Measurements from ENCODE around the gene RUNX2. TPM values are rescaled to one million over a fixed set of nuclear protein-coding genes. Genes with fewer than 3 reads are reported as not detected.

RUNX2 gene
- polyA plus RNA-seq, 1 donor: 1.1 TPM

- no peak for DNase-seq
Measured at GRCh38 chr6:45681860-45682511, 353.9 kb downstream of the RUNX2 start.

DNA sequence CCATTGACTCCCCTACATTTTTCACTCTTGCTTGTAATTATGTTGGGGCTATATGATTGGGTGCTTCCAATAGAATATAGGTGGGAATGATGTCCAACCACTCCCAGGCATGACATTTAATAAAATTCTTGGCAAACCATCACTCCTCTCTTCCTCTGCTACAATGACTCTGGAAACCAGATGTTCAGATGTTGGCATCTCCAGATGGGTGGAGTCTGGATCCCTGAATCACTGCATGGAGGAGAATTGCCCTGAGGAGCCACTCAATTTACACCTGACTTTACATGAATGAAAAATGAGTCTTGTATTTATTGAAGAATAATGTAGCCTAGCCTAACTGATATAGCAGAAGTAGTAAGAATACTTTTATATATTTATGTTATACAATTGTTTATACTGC lies 356.3 kb downstream of the RUNX2 start:
- DNase-seq: no peak

DNA sequence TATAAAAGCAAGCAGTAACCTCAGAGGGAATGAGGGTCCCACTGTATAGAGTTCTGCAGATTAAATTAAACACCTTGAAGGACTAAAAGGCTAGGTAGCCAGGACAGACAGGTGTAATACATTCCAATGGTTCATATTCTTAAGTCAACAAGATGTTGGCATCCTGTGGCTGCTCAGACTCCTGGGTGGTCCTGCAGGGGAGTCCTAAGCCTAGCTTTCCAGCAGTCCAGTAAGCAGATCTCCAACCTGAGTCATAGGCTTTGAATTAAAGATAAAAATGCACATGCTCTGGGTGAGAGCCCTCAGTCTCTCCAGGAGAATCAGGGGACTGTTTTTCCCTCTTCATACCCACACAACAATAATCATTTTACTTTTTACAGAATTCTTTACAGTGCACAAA lies 356.9 kb downstream of the RUNX2 start:
- DNase-seq: no peak

DNA sequence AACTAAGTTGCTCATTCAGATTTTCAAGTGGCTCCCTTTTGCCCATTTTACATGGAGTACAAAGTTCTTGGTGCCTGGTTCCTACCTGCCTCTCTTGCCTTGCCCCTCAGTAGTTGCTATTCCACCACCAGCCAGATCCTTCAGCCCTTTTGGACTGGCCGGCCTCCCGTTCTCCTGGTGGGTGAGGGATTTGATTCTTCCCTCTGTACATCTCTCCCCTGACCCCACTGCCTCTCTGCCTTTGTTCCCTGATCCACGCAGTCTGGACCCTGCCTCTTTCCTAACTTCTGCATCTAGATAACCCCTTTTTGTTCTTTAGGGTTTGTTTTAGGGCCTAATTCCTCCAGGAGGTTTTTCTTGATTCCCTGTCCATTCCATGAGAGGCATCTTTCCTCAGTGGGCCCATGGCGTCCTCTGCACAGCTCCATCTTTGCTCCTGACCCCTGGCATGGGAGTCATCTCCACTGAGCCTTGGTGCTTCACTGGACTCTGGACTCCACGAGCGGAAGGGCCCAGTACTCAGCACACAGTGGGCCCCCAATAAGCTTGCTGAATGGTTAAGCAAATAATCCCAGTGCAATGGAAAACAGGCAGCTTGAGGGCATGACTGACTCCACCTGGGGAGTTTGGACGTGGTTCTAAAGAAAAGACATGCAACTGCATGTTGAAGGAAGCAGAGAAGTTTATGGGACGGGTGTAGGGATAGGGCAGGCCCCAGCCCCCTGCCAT lies 358.9 kb downstream of the RUNX2 start:
- no peak for DNase-seq

- no peak for DNase-seq
Measured at GRCh38 chr6:45687570-45687969, 359.4 kb downstream of the RUNX2 start.

DNA sequence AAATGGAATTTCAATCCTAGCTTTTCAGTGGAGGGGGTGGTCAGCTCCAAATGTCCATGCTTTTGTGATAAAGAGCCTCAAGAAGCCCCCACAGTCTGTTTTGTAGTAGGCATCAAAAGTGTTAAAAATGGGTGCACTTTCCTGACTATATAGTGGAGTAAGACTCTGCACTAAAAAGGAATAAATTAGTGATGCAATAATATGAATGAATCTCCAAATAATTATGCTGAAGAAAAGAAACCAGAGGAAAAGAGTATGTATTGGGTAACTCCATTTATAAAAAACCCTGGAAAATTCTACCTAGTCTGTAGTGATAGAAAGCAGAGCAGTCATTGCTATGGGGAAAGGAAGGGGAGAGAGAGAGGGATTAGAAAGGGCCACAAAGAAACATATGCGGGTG lies 360.1 kb downstream of the RUNX2 start:
- DNase-seq: no peak

GRCh38 chr6:45689926-45690615 lies 361.9 kb downstream of the RUNX2 start:
- no peak for DNase-seq

DNA sequence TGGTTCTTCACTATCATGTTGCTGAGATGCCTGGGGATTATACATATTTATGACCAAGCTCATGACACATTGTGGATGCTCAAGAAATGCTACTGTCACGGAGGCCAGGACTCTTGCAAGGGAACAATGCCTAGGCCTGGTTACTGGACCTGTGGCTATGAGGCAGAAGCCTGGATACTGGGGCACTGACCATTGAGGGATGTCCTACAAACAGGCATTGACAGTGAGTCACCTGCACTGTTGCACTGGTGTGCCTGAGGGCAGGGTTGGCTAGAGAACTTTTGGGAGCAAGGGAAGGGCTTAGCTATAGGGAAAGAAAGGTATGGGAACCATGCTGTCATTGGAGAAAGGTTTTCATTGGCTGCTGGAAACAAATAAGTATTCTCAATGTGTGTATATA lies 362.7 kb downstream of the RUNX2 start:
- no peak for DNase-seq

- DNase-seq: no peak
Measured at GRCh38 chr6:45691426-45691825, 363.3 kb downstream of the RUNX2 start.

- DNase-seq: no peak
Measured at GRCh38 chr6:45692021-45692420, 363.9 kb downstream of the RUNX2 start.

GRCh38 chr6:45696738-45697137 lies 368.6 kb downstream of the RUNX2 start:
- no peak for DNase-seq

DNA sequence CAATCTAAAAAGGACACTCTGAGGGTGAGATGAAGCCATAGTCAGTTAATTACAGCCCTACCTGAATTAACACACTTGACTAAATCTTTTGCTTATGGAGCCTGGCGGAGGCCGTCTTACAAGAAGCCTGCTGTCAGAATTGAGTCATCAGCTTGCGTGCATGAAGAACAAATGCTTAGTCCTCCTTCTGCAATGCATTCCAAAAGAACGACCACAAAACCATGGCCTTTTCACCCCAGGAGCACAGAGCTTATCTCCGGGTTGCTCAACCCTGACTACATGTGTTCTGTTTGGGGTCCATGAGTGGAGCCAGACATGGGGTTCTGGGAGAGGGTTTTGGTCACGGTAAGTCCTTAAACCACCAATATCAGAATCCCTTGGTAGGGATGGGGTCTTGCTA lies 369.5 kb downstream of the RUNX2 start:
- no peak for DNase-seq

- DNase-seq: no peak
Measured at GRCh38 chr6:45698046-45698445, 369.9 kb downstream of the RUNX2 start.

GRCh38 chr6:45699663-45700062 lies 371.5 kb downstream of the RUNX2 start:
- DNase-seq: no peak

- no peak for DNase-seq
Measured at GRCh38 chr6:45702849-45703739, 375.0 kb downstream of the RUNX2 start.

- DNase-seq: no peak
Measured at GRCh38 chr6:45704056-45704800, 376.1 kb downstream of the RUNX2 start.

GRCh38 chr6:45705137-45705855 lies 377.2 kb downstream of the RUNX2 start:
- DNase-seq: no peak

DNA sequence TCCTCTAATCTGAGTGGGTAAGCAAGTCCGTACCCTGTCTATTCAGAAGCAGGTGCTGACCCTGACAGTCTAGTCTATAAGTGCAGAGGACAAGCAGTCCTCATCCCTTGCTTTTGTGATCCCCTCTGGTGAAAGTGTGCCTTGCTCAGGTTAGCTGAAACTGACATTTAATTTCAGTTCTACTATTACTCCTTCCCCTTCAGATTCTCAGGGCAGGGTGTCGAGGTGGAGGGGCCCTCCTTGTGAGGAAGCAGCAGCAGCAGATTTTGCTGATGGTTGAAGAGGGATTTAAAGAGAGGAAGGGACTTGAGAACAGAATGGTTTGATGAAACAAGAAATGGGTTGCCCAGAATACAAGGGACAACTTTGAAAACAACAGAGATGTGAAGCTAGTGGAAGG lies 378.2 kb downstream of the RUNX2 start:
- DNase-seq: no peak

DNA sequence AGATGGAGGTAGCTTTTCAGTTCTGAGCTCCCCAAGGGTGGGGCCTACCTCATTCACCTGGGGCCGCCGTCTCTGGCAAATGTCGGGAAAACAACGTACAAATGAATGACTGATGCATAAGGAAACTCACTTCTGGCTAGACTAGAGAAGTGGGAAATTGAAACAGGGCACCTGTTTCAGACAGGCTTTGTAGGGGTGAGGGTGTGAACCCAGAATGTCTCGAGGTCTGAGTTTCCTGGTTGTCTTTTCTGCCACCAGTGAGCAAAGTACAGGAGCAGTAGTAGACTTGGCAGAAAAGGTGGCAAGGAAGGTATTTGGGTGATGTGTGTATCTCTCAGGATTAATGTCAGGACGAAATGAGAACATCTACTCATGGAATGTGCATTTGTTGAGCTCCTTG lies 379.0 kb downstream of the RUNX2 start:
- DNase-seq: no peak

DNA sequence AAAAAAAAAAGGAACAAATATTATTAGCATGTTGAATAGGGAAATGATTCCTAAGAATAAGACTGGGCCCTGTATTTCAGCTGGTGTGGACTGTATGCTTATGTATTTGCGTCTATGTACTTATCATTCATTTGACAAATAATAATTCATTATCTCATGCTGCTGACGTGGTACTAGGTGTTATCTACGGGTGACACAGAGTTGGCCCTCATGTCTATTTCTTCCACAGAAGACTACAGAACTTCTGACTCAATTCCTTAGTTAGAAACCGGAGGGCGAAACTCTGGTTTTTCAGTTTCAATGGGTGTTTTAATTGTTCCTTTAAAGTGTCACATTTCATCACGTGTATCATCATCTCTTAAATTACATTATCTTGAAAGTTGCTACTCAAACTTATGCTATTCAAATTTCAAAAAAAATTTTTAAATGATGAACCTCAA lies 381.7 kb downstream of the RUNX2 start:
- no peak for DNase-seq

GRCh38 chr6:45710304-45710821 lies 382.2 kb downstream of the RUNX2 start:
- no peak for DNase-seq

All from hindlimb muscle (tissue), 1 donor.